PC-3 (cell line): ENCODE measurements around the gene ATG7.

Source experiments
- CTCF ChIP-seq: fragments of 300-600 bp; sonication (generic); conservative IDR thresholded peaks from 2 replicates; pipeline ENCODE4 v1.5.1; 2017; ENCODE audit warnings: antibody characterized with exemption, low read depth, mild to moderate bottlenecking, low read length
- EZH2 ChIP-seq: fragments of 300-600 bp; sonication (generic); IDR thresholded peaks from one replicate; pipeline ENCODE4 v1.6.1; 2017; ENCODE audit warnings: antibody characterized with exemption, mild to moderate bottlenecking, low read length; ENCODE audit not compliant: unreplicated experiment

GRCh38 chr3:11405323-11405722 lies 133.1 kb downstream of the ATG7 start:
- TF ChIP-seq CTCF (no peak), EZH2 (no peak)
